Measurements from ENCODE around the gene NXPE2. TPM values are rescaled to one million over a fixed set of nuclear protein-coding genes. Genes with fewer than 3 reads are reported as not detected.

The NXPE2 gene
- total RNA-seq, 1 donor from 2014 or later: 0.26 TPM

GRCh38 chr11:114745150-114745671 is 66.9 kb downstream of the NXPE2 start:
- DNase-seq (ENCODE audit: low read depth, low spot score): no peak
- H3K4me1 Mint-ChIP-seq: no peaks in the 10 kb centered on the region
- H3K27me3 Mint-ChIP-seq (ENCODE audit: low read depth): peaks cover 12% of the 10 kb centered on the region
- no peaks in the 10 kb centered on the region for H3K9me3 Mint-ChIP-seq
- H3K27ac Mint-ChIP-seq (ENCODE audit: unreplicated experiment): no peak overlapping the region
- H3K4me3 Mint-ChIP-seq: no peak overlapping the region
- TF ChIP-seq CTCF (conservative IDR thresholded peaks at IDR 0.05): no peak
- H3K36me3 Mint-ChIP-seq (ENCODE audit: low read depth): no peaks in the 10 kb centered on the region

DNA sequence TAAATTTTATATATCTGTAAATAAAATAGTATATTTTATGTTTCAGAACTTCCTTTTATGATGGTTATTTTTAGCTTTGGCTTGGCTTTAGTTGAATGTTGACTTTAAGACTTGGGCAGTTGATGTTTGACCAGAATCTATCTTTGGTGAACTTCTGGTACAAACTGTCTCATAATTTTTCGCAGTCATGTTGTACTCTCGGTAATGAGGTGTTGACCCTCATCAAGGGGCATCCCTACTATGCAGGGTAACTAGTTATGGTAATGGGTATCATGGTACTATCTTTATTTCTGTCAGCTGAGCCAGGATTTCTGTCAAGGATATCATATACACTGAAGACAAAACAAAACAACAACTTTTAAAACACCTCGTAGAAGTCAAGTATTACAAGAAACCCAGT is 67.7 kb downstream of the NXPE2 start:
- no peak for DNase-seq (ENCODE audit: low read depth, low spot score)
- H3K4me3 Mint-ChIP-seq: no peak overlapping the region
- no peaks in the 10 kb centered on the region for H3K4me1 Mint-ChIP-seq
- no peaks in the 10 kb centered on the region for H3K9me3 Mint-ChIP-seq
- no peak for TF ChIP-seq CTCF (conservative IDR thresholded peaks at IDR 0.05)
- H3K36me3 Mint-ChIP-seq (ENCODE audit: low read depth): no peaks in the 10 kb centered on the region
- no peak overlapping the region for H3K27ac Mint-ChIP-seq (ENCODE audit: unreplicated experiment)
- peaks cover 9% of the 10 kb centered on the region for H3K27me3 Mint-ChIP-seq (ENCODE audit: low read depth)

Other genes starting within 250 kb of the NXPE2 start
- 42.3 and 46.1 TPM in 2 replicates for gene REXO2, start 239.1 kb upstream of the NXPE2 start, total RNA-seq
- gene NXPE1, start 118.6 kb upstream of the NXPE2 start, total RNA-seq: not detected in 2 replicates
- not detected in 2 replicates for gene NXPE4, start 82.7 kb upstream of the NXPE2 start, total RNA-seq